ENCODE results near the gene RBFA.
"Not testable (repeated sequence)": the region's sequence is repeated elsewhere in the genome, so short reads cannot be mapped to it uniquely, and the experiment has no call there.

The RBFA gene

GRCh38 chr18:80034068-80034851 lies at the start of gene RBFA:
TSS of gene RBFA (plus strand) at chr18:80034434. CDS start at chr18:80034496, 62 bp downstream.
- DNase-seq (ENCODE audit: low spot score): peak; percentile 94

- DNase-seq (ENCODE audit: low spot score): no peak
Observed at GRCh38 chr18:79985172-79985571, 49.1 kb upstream of the RBFA start.

- DNase-seq (ENCODE audit: low spot score): peak; percentile 31
Observed at GRCh38 chr18:79986726-79987125, 47.5 kb upstream of the RBFA start.

GRCh38 chr18:79987566-79987965 lies 46.7 kb upstream of the RBFA start:
- peak; percentile 19 for DNase-seq (ENCODE audit: low spot score)

GRCh38 chr18:79988071-79988450 lies 46.2 kb upstream of the RBFA start:
- DNase-seq (ENCODE audit: low spot score): peak; percentile 42

GRCh38 chr18:79988451-79989194 lies 45.6 kb upstream of the RBFA start, which contains the start of gene TXNL4A:
TSS of gene TXNL4A (minus strand) at chr18:79988563. CDS start at chr18:79988392, 171 bp downstream.
- peak; percentile 80 for DNase-seq (ENCODE audit: low spot score)

GRCh38 chr18:79989195-79989497 lies 45.1 kb upstream of the RBFA start:
- DNase-seq (ENCODE audit: low spot score): no peak

- DNase-seq (ENCODE audit: low spot score): no peak
Observed at GRCh38 chr18:79991494-79991893, 42.7 kb upstream of the RBFA start.

GRCh38 chr18:79999701-80000100 lies 34.5 kb upstream of the RBFA start:
- not testable (repeated sequence) for DNase-seq (ENCODE audit: low spot score)

GRCh38 chr18:80000877-80001276 lies 33.4 kb upstream of the RBFA start:
- no peak for DNase-seq (ENCODE audit: low spot score)

- DNase-seq (ENCODE audit: low spot score): no peak
Observed at GRCh38 chr18:80002468-80002867, 31.8 kb upstream of the RBFA start.

- DNase-seq (ENCODE audit: low spot score): no peak
Observed at GRCh38 chr18:80004600-80005342, 29.5 kb upstream of the RBFA start.

GRCh38 chr18:80006724-80007123 lies 27.5 kb upstream of the RBFA start:
- no peak for DNase-seq (ENCODE audit: low spot score)

- peak; percentile 23 for DNase-seq (ENCODE audit: low spot score)
Observed at GRCh38 chr18:80009661-80010550, 24.3 kb upstream of the RBFA start.

GRCh38 chr18:80010551-80010906 lies 23.7 kb upstream of the RBFA start:
- DNase-seq (ENCODE audit: low spot score): no peak

- not testable (repeated sequence) for DNase-seq (ENCODE audit: low spot score)
Observed at GRCh38 chr18:80011496-80012137, 22.6 kb upstream of the RBFA start.

- no peak for DNase-seq (ENCODE audit: low spot score)
Observed at GRCh38 chr18:80012714-80013113, 21.5 kb upstream of the RBFA start.

GRCh38 chr18:80022613-80023012 lies 11.6 kb upstream of the RBFA start:
- DNase-seq (ENCODE audit: low spot score): no peak

GRCh38 chr18:80023173-80023572 lies 11.1 kb upstream of the RBFA start:
- DNase-seq (ENCODE audit: low spot score): no peak

- no peak for DNase-seq (ENCODE audit: low spot score)
Observed at GRCh38 chr18:80026363-80026762, 7.9 kb upstream of the RBFA start.

GRCh38 chr18:80027719-80028118 lies 6.5 kb upstream of the RBFA start:
- not testable (repeated sequence) for DNase-seq (ENCODE audit: low spot score)

Measured in pons (tissue), 1 donor.